HG03175 (cell line): ENCODE measurements around the gene TMEM107.
A peak's percentile ranks its signal among the peaks of the same experiment; 100 is the strongest.

Experiments
- ATAC-seq: cut with Tn5 transposase; IDR thresholded peaks from one replicate; pipeline ENCODE4 v1.9.1; 2021; ENCODE audit warnings: mild to moderate bottlenecking, moderate library complexity; ENCODE audit not compliant: unreplicated experiment

Gene TMEM107

GRCh38 chr17:8151641-8152111, 24.5 kb downstream of the TMEM107 start:
- no peak for ATAC-seq

DNA sequence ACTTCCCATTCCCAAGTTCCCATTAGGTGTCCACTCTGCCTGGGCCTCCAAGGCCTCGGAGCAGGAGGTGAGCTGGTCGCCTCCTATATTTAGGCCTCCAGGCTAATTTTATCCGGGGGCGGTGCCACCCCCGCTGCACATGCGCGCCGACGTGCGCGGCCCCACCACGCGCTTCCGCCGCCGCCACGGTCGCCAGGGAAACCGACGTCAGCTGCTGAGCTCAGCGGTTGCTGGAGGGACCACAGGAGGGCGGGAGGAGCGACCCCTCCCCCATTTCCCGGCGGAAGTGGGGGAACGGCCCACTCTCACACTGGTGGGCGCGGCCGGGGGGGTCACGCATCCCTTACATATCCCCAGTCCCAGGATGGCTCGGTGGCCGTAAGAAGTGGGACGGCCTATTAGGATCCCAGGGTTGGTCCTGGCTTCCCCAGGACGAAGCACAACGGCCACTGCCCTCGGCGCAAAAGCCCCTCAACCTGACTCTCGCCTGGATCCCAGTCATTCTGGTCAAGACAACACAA, 25.0 kb downstream of the TMEM107 start:
- ATAC-seq = peak; percentile 40

DNA sequence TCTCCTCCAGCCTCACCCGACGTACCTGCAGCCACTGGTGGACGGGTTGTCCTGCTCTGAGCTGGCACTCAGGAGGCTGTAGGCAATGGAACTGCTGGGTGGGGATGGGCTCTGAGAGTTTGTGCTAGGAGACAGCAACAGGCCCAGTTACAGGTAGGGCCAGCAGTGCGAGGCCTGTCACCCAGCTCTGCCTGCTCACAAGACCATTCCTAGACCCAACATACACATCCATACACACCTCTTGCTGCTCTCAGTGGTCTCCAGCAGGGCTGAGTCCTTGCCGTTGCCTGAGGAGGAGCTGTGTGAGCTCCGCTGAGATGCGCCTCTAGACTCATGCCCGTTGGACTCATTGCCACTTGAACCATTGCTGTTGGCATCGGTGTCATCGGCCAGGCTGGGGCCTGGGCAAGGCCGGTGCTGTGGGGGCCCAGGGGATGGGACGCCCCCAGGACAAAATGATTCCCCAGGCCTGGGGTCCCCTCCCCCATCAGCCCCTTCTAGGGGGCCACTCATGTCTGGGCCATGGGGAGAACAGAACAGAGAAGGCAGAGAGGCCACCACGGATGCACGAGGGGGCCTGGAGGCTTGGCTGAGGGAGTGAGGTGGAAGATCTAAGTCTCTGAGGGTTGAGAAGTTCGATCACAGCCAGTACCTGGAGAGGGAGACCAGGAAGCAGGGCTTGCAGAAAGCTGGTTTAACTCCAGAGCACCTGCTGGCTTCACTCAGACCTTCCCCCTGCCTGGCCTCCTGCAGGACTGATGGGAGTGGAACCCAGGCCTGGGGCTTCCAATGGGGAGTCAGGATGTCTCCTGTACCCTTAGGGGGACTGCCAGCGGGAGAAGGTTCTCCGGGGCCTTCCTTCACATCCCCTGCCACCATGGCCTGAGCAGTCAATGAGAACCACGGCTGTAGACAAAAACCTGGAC, 25.7 kb downstream of the TMEM107 start:
- ATAC-seq = no peak

DNA sequence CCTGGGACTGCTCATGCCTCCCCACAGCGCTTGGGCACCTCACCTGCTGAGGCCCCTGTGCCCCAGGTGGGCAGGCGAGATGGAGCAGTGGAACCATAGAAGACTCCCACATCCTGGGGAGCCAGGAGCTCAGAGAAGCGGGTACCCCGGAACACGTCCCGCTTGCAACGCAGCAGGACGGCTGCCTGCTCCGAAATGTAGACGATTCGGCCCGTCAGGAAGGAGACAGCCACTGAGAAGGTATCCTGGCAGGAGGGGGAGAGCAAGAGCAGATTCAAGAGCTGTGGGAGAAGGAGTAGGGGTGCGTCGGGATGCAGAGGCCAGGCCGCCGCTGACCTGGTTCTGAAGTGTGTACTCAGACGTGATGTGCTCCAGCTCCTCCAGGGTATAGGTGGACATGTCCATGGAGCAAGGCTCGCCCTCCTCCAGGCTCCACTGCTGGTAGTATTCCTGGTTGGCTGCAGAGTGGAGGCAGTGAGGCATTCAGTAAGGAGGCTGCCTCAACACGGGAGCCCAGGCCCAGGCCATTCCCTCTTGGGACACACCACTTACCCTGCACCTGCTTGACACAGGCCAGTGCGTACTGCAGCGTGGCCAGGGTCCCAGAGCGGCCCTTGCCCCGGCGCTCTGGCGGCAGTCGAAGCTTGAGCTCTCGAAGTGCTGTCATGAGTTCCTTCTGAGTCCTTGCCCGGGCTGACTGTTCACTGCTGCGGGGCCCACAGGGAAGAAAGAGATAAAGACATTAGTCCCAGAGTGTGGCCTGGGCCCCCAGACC, 26.6 kb downstream of the TMEM107 start:
- no peak for ATAC-seq

GRCh38 chr17:8148560-8148959, 27.6 kb downstream of the TMEM107 start:
- no peak for ATAC-seq

- ATAC-seq = no peak
These were observed 28.3 kb downstream of the TMEM107 start for GRCh38 chr17:8147805-8148404.

DNA sequence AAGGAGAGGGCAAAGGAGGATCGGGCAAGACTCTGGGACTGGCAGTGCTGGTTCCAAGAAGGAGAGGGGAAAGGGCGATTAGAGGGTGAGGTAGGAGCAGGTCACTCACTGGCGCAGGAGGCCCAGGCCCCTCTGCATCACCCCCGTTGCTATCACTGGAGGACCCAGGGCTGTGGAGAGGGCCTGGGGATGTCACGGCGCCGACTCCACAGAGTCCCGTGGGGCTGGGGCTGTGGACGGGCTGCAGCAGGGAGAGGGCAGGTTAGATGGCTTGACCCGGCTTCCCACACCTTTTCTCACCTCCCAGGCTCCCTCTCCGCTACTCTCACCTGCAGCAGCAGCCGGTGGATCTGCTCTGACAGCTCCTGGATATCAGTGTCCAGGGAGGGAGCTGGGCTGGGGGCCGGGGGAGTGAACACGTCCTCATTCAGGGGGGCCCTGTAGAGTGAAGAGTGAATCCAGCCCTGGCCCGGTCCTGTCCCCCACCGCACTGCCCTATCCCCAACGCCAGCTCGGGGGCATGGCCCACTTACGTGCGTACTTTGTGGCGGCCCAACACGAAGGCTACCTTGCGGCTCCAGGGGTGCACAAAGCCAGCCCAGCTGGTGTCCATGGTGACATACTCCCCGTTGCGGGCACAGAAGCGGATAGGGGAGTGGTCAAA, 28.9 kb downstream of the TMEM107 start:
- ATAC-seq = no peak

- no peak for ATAC-seq
These were observed 29.6 kb downstream of the TMEM107 start for GRCh38 chr17:8146381-8147140.

DNA sequence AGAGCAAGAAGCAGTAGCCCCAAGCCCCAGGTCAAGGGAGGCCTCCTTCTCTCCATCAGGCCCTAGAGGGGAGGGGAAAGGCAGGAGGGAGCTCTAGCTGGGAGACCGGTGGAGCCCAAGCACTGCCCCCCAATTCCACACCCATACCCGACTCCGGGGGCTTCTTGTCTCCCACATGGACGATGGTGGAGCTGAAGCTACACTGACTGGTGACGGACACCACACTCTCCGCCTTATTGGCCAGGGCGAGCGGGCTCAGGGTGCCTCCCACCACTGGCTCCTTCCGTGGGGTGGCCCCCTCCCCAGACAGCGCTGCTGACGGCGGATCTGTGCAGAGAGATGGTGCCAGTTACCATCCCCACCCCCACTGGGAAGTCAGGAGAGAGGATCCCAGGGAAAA, 30.4 kb downstream of the TMEM107 start:
- no peak for ATAC-seq

- no peak for ATAC-seq
These were observed 31.6 kb downstream of the TMEM107 start for GRCh38 chr17:8144401-8145231.

- ATAC-seq = no peak
These were observed 32.4 kb downstream of the TMEM107 start for GRCh38 chr17:8143581-8144400.

- no peak for ATAC-seq
These were observed 33.1 kb downstream of the TMEM107 start for GRCh38 chr17:8142887-8143580.

GRCh38 chr17:8142158-8142886, 33.9 kb downstream of the TMEM107 start:
- ATAC-seq = no peak

- no peak for ATAC-seq
These were observed 34.4 kb downstream of the TMEM107 start for GRCh38 chr17:8141741-8142140.

DNA sequence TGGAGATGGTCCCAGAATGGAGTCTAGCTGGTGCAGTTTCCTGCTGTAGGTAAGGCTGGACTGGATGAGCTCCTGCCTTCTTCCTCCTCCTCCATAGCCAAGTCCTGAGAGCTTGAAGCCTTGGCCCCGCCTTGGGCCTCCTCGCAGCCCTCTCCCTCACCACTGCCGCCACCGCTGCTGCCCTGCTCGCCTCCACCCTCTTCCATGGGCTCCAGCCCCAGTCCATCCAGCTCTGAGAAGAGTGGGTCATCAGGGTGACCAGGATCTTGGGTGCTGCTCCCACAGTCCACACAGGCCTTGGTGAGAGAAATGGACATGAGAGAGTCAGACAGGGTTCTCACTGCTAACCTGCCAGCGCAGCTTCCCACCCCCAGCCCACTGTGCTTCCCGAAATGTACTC, 35.1 kb downstream of the TMEM107 start:
- ATAC-seq = no peak

DNA sequence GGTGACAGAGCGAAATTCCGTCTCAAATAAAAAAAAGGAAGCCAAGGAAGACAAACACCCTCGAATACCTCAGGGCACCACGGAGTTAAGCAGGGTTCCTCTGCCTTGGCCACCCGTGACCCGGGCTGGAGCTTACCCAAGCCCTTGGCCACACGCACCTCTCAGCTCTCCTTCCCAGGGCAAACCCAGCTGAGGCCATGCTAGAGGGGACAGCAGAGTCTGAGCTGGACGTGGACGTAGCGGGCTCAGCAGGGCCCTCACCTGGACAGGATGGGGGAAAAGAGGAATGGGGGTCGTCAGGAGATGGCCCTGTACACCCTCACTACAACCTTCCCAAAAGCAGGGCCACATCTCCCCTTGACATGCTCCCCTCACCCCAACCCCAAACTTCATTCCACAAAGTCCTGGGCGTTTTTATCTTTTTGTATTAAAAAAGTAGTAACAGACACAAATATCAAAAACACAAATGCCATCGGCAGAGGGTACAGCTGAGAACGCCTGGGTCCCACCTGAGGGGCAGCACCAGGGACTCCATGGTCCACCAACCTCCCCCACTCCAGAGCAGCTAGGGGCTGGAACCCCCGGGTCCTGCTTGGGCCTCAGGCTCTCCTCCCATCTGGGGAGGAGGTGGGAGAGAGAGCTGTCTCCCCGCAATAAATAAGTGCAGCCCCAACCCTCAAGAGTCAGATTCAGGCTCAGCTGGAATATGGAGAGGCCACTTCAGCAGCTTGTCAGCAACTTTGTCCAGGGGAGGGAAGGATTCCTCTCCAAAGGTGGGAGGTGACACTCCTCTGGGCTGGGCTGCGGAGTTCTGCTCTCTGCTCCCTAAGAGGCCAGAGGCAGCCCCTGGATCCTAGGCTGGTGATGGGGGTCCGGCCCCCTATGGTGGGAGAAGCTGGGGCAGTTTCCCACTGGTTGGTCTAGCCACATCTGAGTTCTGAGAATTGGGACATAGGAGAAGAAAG, 35.8 kb downstream of the TMEM107 start:
- no peak for ATAC-seq
